NCI-H1436 treated with DMSO at 0.1 percent for 48 hours (cell line): ENCODE measurements around the gene ZNF282.

Experiments used
- DNase-seq: peaks from one replicate; lab custom pipeline; 2025; lab: John Stamatoyannopoulos, UW

ZNF282 gene

GRCh38 chr7:149195180-149196150, at the start of gene ZNF282:
TSS of gene ZNF282 (plus strand) at chr7:149195546. CDS start at chr7:149195590, 44 bp downstream.
- peak; percentile 66 for DNase-seq

DNA sequence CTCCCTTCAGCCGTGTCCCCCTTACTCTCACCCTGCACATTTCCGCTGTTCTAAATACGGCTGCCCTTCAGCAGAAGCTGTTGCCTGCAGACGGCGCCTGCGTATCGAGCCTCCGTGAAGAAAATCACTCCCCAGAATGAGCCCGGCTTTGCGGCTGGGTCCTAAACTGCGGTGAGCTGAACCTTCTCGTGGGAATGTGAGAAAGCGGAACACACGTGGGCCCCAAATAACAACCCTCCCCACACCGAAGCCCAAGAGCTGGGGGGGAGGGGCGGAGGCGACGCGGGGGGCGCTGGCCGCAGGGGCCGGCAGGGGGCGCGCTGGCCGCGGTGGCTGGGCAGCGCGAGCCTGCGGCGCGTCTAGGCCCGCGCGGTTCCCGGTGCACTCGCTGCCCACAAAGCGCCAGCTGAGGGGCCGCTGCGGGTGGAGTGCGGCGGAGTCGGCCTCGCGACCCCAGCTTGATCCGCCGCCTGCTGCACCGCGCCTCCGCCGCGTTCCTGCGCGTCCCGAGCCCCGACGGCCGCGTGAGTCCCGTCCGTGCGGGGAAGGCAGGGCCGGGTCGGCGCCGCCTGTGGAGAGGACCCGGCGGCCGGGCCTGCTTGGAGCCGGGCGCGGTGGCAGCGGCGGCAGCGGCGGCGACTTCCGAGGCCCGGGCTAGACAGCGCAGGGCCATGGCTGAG, 48.1 kb upstream of the ZNF282 start, which contains the start of gene ZNF398:
TSS of gene ZNF398 (plus strand) at position 382 of the 680 bp plus-strand sequence. CDS start at position 672, 290 bp downstream.
- DNase-seq = no peak

GRCh38 chr7:149147752-149148653, 47.3 kb upstream of the ZNF282 start:
- DNase-seq = no peak

DNA sequence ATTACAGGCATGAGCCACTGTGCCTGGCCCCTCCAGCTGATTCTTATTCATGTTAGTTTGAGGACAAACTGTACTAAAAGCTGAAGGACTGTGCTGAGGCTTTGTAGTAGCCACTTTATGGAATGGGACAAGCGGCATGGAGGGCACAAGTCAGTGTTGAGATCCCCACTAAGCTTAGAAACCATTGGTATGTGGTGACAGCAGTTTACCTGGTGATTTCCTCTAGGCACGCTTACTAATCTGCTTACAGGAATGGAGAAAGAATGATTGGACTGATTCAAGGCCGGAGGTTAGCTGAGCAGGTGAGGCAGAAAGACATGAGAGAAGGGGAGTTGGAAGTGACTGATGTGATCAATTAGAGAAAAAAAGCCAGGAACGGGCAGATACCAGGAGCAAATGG, 44.4 kb upstream of the ZNF282 start:
- DNase-seq = no peak

- DNase-seq = no peak
Observed at GRCh38 chr7:149153346-149153745, 42.0 kb upstream of the ZNF282 start.

DNA sequence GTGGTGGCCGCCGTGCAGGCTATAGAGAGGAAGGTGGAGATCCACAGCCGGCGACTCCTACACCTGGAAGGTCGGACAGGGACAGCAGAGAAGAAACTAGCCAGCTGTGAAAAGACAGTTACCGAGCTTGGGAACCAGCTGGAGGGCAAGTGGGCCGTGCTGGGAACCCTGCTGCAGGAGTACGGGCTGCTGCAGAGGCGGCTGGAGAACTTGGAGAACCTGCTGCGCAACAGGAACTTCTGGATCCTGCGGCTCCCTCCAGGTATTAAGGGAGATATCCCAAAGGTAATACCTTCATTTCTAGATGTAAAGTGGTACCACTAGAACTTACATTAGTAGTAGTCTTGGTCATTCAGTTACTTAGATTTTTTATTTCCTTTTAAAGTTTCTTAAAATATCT, 41.3 kb upstream of the ZNF282 start:
- DNase-seq = no peak

DNA sequence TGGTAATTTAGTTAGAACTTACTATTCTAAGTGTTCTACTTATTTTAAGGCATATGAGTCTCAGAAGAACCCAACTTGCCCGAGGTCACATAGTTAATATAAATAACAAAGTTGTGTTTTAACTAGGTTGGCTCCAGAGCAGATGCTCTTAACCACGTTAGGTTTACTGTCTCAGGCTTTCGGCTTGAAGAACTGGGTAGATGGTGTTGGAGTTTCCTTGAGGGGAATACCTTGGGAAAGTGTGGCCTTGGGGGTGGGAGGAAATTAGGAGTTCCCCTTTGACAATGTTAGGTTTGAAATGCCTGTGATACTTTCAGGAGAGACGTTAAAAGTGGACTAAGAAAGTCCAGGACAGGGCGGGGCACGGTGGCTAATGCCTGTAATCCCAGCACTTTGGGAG, 38.4 kb upstream of the ZNF282 start:
- no peak for DNase-seq

DNA sequence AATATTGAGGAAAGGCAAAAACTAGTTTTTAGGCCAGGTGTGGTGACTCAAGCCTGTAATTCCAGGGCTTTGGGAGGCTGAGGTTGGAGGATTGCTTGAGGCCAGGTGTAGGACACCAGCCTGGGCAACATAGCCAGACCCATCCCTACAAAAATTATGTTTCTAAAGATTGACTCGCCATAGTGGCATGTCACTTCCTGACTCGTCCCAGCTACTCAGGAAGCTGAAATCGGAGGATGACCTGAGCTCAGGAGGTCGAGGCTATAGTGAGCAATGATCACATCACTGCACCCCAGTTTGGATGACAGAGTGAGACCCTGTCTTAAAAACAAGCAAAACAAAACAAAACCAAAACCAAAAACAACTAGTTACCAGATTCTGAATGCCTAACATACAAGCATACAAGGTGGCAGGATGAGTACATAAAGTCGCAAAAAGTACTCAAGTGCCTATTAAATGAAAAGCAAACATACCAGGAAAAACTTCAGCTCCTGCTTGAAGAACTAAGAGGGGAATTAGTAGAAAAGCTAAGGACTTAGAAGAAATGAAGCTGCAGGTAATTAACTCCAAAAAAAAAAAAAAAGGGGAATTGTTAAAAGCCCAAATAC, 34.0 kb upstream of the ZNF282 start:
- DNase-seq = no peak

GRCh38 chr7:149166142-149166541, 29.2 kb upstream of the ZNF282 start:
- no peak for DNase-seq

DNA sequence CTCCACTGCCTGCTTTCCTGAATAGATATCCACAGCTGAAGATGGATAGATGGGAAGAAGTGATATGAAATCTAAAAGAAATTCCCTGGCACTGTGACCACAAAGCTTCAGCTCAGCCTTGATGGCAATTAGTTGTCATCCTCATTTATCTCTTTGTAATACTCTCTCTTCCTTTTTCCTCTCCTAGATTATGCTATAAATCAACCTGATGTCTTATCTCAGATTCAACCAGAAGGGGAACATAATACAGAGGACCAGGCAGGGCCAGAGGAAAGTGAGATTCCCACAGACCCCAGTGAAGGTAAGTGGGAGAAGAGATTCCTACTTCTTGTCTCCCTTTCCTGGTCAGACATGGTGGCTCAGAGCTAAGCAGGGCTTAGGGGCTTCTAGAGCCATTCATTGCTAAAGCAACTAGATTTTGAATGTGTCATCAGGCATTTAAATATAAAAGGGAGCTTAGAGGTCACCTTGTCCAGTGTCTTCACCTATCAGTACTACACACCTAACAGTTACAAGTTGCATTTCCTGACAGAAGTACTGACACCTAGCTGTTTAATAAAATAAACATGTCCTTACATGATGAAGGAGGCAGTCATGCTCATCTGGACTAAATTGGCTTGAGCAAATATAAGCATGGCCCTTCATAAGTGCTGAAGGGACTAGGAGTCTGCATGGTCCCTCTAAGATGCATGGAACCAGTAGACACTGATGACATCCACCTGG, 28.6 kb upstream of the ZNF282 start:
- DNase-seq = no peak

DNA sequence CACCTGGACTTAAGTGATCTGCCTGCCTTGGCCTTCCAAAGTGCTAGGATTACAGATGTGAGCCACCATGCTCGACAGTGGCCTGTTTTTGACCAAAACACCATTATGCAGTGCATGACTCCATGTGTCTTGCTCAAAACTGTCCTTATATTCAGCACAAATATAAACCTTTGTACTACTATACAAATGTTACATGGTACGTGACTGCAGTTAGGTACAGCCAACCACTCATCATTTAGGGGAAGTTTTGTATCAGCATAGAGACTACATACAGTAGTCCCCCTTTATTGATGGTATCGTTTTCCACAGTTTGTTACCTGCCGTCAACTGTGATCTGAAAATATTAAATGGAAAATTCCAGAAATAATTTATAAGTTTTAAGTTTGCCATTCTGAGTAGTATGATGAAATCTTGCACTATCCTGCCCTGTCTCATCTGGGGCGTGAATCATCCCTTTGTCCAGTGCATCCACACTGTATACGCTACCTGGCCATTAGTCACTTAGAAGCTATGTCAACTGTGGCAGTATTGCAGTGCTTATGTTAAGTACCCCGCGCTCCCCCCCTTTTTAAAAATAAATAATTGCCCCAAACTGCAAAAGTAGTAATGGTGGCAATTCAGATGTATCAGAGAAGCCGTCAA, 23.3 kb upstream of the ZNF282 start:
- no peak for DNase-seq

- DNase-seq = no peak
Observed at GRCh38 chr7:149172534-149172920, 22.8 kb upstream of the ZNF282 start.

GRCh38 chr7:149175150-149175549, 20.2 kb upstream of the ZNF282 start:
- DNase-seq = no peak

DNA sequence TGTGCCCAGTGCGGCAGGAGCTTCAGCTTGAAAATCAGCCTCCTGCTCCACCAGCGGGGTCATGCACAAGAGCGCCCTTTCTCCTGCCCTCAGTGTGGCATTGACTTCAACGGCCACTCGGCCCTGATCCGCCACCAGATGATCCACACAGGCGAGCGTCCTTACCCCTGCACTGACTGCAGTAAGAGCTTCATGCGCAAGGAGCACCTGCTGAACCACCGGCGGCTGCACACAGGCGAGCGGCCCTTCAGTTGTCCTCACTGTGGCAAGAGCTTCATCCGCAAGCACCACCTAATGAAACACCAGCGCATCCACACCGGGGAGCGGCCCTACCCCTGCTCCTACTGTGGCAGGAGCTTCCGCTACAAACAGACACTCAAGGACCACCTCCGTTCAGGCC, 16.1 kb upstream of the ZNF282 start:
- DNase-seq = no peak

- no peak for DNase-seq
Observed at GRCh38 chr7:149180722-149181449, 14.5 kb upstream of the ZNF282 start.

GRCh38 chr7:149181450-149181790, 13.9 kb upstream of the ZNF282 start:
- DNase-seq = no peak

DNA sequence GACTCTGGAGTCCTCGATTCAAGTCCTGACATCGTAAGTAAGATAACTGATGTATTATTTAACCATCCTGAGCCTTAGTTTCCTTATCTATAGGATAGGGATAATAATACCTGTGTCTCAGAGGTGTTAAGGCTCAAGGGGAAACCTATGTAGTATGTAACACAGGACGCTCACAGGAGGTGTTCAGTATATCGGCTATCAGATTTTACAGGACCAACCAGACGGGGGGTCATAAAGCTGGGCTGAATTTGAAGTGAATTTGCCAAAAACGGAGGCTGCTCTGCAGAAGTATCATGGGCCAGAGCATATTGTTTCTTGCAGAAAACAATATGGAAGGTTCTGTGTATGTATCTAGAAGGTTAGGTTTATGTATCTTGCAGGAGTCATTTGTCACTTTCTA, 11.1 kb upstream of the ZNF282 start:
- DNase-seq = no peak

- no peak for DNase-seq
Observed at GRCh38 chr7:149188213-149188612, 7.1 kb upstream of the ZNF282 start.

DNA sequence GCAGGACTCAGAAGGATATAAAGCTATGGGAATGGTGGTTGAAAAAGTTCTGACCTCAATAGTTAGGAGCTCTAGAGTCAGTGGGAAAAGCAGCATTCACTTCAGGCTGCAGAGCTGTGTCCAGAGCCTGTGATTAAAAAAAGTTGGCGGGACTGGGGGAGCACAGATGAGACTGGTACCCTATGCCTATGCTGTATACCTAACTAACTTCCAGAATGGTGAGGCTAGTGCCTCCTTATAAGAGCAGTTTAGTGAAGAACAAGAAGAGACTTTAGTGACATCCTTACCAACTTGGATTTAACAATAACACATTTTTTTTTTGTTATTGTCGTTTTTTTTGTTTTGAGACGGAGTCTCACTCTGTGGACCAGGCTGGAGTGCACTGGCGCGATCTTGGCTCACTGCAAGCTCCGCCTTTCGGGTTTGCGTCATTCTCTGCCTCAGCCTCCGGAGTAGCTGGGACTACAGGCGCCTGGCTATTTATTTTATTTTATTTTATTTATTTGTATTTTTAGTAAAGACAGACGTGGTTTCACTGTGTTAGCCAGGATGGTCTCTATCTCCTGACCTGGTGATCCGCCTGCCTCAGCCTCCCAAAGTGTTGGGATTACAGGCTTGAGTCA, 6.6 kb upstream of the ZNF282 start:
- DNase-seq = no peak
